ENCODE data around the gene SEC31A. TPM values are rescaled to one million over a fixed set of nuclear protein-coding genes. Genes with fewer than 3 reads are reported as not detected.
"Not testable (repeated sequence)": the region's sequence is repeated elsewhere in the genome, so short reads cannot be mapped to it uniquely, and the experiment has no call there.

Gene SEC31A
- total and polyA plus RNA-seq, 9 donors, result 142 to 388 (median 287) TPM

DNA sequence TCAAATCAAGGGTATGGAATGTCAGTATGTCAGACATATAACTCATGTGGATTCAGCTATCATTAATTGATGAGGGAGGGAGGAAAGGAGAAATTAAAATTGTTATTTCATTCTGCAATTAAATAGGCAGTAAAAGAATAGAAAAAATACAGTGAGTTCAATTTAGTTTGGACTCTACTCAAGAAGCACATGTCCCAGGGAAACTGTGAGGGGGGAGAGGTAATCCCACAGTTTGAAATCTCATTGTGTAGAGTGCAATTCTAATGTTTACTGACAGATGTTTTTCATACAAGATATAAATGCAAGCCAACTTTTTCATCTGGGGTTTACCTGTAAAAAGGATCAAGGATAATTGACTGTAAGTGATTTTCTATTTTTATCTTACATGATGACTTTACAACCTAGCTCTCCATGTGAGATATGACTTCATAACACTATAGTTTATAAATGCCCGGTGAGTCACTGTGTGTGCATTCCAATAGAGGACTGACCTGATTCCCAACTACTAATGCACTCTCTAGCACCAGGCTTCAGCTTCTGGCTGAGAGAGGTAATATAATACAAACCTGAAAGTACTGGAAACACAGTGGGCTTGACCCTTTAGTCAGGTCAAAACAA is 57.1 kb downstream of the SEC31A start:
- Histone ChIP-seq H3K4me1 (ENCODE audit: insufficient read depth) (peaks cover 4% of the 10 kb centered on the region), H3K27ac (no peak overlapping the region), H3K9me3 (no peaks in the 10 kb centered on the region), H3K27me3 (no peaks in the 10 kb centered on the region), H3K4me3 (no peak overlapping the region), H3K36me3 (no peaks in the 10 kb centered on the region)
- 4 to 32% (median 6%) methylated on average over 1 of the region's 1 CpG for WGBS, 3 donors
- DNase-seq, result no peak
- no peak for TF ChIP-seq EP300 (IDR thresholded peaks at IDR 0.05)
- TF ChIP-seq, protein P1, sequence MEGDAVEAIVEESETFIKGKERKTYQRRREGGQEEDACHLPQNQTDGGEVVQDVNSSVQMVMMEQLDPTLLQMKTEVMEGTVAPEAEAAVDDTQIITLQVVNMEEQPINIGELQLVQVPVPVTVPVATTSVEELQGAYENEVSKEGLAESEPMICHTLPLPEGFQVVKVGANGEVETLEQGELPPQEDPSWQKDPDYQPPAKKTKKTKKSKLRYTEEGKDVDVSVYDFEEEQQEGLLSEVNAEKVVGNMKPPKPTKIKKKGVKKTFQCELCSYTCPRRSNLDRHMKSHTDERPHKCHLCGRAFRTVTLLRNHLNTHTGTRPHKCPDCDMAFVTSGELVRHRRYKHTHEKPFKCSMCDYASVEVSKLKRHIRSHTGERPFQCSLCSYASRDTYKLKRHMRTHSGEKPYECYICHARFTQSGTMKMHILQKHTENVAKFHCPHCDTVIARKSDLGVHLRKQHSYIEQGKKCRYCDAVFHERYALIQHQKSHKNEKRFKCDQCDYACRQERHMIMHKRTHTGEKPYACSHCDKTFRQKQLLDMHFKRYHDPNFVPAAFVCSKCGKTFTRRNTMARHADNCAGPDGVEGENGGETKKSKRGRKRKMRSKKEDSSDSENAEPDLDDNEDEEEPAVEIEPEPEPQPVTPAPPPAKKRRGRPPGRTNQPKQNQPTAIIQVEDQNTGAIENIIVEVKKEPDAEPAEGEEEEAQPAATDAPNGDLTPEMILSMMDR (IDR thresholded peaks at IDR 0.05), result no peak
- TF ChIP-seq POLR2A (IDR thresholded peaks at IDR 0.05), result no peak
- intact Hi-C loops (cut with DNase I), result no loop called here

DNA sequence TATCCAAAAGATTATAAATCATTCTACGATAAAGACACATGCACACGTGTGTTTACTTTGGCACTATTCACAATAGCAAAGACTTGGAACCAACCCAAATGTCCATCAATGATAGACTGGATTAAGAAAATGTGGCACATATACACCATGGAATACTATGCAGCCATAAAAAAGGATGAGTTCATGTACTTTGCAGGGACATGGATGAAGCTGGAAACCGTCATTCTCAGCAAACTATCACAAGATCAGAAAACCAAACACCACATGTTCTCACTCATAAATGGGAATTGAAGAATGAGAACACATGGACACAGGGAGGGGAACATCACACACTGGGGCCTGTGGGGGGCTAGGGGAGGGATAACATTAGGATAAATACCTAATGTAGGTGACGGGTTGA is 57.9 kb downstream of the SEC31A start:
- DNase-seq; H3K4me3 ChIP-seq; H3K9me3 ChIP-seq; intact Hi-C loops (cut with DNase I); H3K27ac ChIP-seq; H3K36me3 ChIP-seq; H3K27me3 ChIP-seq; H3K4me1 ChIP-seq (ENCODE audit: insufficient read depth): not testable (repeated sequence)
- WGBS, 3 donors, result 89 to 96% (median 91%) methylated on average over 4 of the region's 4 CpGs

DNA sequence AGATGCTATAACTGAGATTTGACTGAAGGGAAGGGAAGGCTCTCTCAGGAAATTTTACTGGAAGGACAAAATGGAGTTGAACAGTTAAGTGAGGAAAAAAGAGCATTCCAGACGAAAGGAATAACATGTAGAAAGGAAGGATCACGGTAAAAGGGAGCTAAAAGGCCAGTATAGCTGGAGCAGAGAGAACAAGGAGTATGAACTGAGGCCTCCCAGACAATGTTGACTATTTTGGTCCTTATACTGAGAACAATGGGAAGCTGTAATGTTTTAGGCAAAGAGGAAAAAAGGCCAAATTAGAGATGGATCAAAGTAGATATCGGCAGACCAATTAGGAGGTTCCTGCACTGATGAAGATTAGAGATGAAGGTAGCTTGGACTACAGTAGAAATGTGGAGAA is 65.5 kb downstream of the SEC31A start:
- no peaks in the 10 kb centered on the region for H3K27me3 ChIP-seq
- peaks cover 0 to 3% of the 10 kb centered on the region in 2 donors for H3K9me3 ChIP-seq
- intact Hi-C loops (cut with DNase I), result no loop called here
- DNase-seq, result no peak
- no peak overlapping the region for H3K4me3 ChIP-seq
- TF ChIP-seq, protein P1 (IDR thresholded peaks at IDR 0.05), result no peak
- no peak for TF ChIP-seq POLR2A (IDR thresholded peaks at IDR 0.05)
- 65 to 71% (median 69%) methylated on average over 3 of the region's 3 CpGs for WGBS, 3 donors
- no peak overlapping the region for H3K27ac ChIP-seq
- H3K36me3 ChIP-seq, result no peaks in the 10 kb centered on the region
- H3K4me1 ChIP-seq (ENCODE audit: insufficient read depth), result peaks cover 1% of the 10 kb centered on the region

DNA sequence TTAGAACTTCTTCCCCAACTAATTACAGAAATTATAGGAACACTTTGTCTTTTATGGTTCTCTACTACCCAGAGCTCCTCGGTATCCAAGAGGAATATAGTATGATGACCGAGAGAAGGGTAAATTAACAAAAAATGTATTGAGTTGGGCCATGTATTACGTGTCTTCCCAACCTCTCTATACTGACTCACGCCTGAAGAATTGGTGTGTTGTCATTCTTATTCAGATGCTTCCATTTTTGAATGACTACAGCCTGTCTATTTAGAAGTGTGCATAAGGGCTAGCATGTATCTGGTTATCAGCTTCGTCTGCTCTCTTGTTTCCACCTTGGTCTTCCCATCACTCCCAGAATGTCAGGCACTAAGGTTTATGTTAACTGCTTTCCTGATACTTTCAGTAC is 67.9 kb downstream of the SEC31A start:
- 91 to 97% (median 93%) methylated on average over 5 of the region's 5 CpGs for WGBS, 3 donors
- intact Hi-C loops (cut with DNase I), result no loop called here
- no peaks in the 10 kb centered on the region for H3K4me1 ChIP-seq (ENCODE audit: insufficient read depth)
- no peak for DNase-seq
- TF ChIP-seq, protein P1 (IDR thresholded peaks at IDR 0.05), result no peak
- no peak for TF ChIP-seq POLR2A (IDR thresholded peaks at IDR 0.05)
- no peak for TF ChIP-seq EP300 (IDR thresholded peaks at IDR 0.05)
- H3K9me3 ChIP-seq, result peaks cover 0 to 3% of the 10 kb centered on the region in 2 donors
- no peaks in the 10 kb centered on the region for H3K27me3 ChIP-seq
- no peak overlapping the region for H3K4me3 ChIP-seq
- H3K27ac ChIP-seq, result no peak overlapping the region
- H3K36me3 ChIP-seq, result no peaks in the 10 kb centered on the region

DNA sequence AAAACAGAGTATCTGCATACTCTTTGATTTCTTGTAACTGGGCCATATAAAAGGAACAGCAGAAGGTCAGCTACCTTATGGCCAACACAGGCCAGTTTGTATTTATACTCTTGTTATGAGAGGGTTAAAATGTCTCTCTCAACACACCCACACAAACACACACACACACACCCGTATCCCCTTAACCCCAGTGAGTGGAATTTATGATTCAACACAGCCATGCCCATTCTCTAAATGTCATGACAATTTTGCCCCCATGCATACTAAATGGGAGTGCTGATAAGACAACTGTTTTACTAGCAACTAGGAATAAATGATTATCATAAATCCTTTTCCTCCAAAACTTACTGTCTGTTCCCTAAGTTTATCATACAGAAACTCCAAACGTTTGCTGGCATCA is 70.3 kb downstream of the SEC31A start:
- Histone ChIP-seq H3K4me1 (ENCODE audit: insufficient read depth) (no peaks in the 10 kb centered on the region), H3K36me3 (no peaks in the 10 kb centered on the region), H3K27ac (no peak overlapping the region), H3K27me3 (no peaks in the 10 kb centered on the region), H3K4me3 (no peak overlapping the region), H3K9me3 (no peaks in the 10 kb centered on the region)
- TF ChIP-seq EP300 (IDR thresholded peaks at IDR 0.05) (no peak), POLR2A (IDR thresholded peaks at IDR 0.05) (no peak)
- TF ChIP-seq, protein P1 (IDR thresholded peaks at IDR 0.05), result no peak
- intact Hi-C loops (cut with DNase I), result no loop called here
- DNase-seq, result no peak
- 7 to 8% (median 8%) methylated on average over 2 of the region's 2 CpGs for WGBS, 3 donors
